Right ventricle myocardium inferior (tissue), 1 donor: ENCODE results near the gene PER1. TPM values are rescaled to one million over a fixed set of nuclear protein-coding genes. Genes with fewer than 3 reads are reported as not detected.

ENCODE experiments used
- ATAC-seq: fragments of 200-7000 bp; cut with Tn5 transposase; one replicate; pipeline ENCODE4 v1.9.1; 2020; ENCODE audit warnings: mild to moderate bottlenecking, moderate library complexity
- DNase-seq: peaks from one replicate; pipeline ENCODE4 v3.0.0; 2021; ENCODE audit errors: missing footprints
- intact Hi-C: fragments of 100-400 bp; cut with DNase I; formaldehyde crosslinking; loops from one replicate; pipeline ENCODE4 v1.11.0; 2022
- long read RNA-seq: library from polyadenylated mRNA; unstranded; transcript quantifications from one replicate; pipeline ENCODE4 v2.0.0, GENCODE V29; 2021
- total RNA-seq: library from RNA; stranded (reverse); fragmentation: NEBNext Ultra II Directional; extraction: Animal tissue kit (Norgen Biotek cat#: 25700); gene quantifications from one replicate; pipeline ENCODE4 v1.2.1, GENCODE V29; 2021
- donor health status: DM: no; HTN: yes; CAD: no; lungs with severe emphysema.

The PER1 gene
- total RNA-seq = 124 TPM
- long read RNA-seq, partial matches to known transcripts = 26 of 38 reads
- long read RNA-seq, other reads (novel, unspliced or antisense) = 11 of 38 reads

DNA sequence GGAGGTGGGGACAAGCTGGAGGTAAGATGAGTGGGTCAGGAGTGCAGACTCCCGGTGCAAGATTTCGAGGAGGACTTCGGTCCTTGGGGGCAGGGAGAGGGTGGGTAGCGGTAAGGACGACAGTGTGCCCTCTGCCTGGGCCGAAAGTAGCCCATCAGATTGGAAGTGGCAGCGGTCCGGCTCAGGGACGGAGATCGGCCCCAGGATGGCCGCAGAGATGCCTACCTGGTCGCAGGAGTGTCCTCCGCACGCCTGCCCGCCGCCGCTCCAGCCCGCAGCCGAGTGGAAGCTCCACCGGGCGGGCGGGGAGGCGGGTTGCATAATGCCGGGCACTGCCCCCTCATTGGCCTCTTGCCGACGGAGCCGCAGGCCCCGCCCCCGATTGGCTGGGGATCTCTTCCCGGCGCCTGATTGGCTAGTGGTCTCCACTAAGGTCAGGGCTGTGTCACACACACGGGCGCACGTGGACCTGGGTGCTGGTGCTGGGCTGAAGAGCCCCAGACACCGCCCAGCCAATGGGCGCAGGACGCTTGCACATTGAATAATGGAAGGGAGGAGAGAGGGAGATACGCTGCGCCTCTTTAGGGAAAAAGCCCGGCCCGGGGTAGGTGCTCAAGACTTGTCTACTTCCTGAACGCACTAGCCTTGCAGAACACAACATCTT lies at the start of gene PER1:
TSS of gene PER1 (minus strand) at position 293 of the 664 bp plus-strand sequence. CDS start 1,698 bp downstream, outside the sequence.
- ATAC-seq (peak; percentile 66), DNase-seq (peak; percentile 99)
- intact Hi-C loops = loop anchor here (5.0 to 10.0 kb wide), 2 partner anchors 297 to 670 kb away; partner anchors contain the start of genes CYB5D1, NAA38, POLR2A and SLC35G6

- DNase-seq = peak; percentile 82
- intact Hi-C loops = no loop called here
- ATAC-seq = peak; percentile 64
Measured at GRCh38 chr17:8192070-8192815, 40.0 kb upstream of the PER1 start.

DNA sequence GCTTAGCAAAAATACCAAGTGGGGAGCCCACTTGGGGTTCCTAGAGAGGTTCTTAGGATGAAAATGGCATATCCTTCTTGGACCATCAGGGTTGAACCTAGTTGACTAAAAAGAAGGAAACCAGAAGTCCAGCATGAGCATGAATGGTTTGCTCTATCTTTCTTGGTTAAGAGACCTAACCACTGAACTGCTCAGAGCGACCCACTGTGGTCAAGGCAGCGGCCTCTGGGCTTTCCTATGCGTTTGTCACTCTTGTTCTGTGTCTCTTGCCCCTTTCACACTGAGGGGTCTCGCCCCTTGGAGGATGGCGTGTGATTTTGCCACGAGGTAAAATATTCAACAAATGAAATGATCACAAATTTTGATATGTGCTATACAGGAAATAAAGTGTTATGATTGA lies 38.3 kb upstream of the PER1 start:
- no peak for ATAC-seq
- intact Hi-C loops = no loop called here
- DNase-seq = no peak

DNA sequence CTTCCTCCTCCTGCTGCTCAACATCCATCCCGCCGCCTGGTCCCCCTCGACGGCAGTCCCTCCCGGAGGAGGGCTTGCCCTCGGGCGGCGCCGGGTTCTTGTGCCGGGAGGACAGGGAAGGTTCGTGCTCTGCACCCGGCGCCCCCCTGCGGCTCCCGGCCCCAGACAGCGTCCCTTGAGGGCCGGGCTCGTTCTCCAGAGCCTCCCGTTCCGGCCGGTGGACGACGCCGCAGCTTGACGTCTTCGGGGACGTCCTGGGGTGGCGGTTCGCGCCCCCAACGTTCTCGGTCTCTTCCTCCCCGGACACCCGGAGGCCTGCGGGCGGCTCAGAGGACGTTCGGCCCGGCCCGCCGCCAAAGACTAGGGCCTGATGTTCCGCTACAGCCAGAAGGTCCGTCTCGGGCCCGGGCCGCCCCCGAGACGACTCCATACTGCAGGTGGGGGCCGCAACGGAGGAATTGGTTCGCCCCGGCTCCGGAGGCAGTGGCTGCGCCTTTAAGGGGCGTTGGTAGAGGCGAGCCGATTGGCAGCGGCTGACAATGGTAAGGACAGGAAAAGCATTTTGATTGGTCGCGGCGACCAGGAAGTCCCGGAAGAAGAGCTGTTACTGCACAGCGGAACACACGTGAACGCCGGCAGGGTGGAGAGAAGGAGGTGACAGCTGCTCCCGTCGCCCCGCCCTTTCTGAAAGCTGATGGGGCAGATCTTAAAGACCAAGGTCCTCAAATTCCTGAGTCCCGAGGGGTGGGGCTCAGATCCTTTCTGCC lies 37.7 kb upstream of the PER1 start, which contains the start of gene BORCS6:
TSS of gene BORCS6 (minus strand) at position 470 of the 767 bp plus-strand sequence. CDS start at position 430, 40 bp downstream.
- DNase-seq (peak; percentile 99), ATAC-seq (peak; percentile 76)
- intact Hi-C loops = loop anchor here (5.0 kb wide), 1 partner anchor 107 kb away; the partner anchor contains the start of gene SLC25A35

DNA sequence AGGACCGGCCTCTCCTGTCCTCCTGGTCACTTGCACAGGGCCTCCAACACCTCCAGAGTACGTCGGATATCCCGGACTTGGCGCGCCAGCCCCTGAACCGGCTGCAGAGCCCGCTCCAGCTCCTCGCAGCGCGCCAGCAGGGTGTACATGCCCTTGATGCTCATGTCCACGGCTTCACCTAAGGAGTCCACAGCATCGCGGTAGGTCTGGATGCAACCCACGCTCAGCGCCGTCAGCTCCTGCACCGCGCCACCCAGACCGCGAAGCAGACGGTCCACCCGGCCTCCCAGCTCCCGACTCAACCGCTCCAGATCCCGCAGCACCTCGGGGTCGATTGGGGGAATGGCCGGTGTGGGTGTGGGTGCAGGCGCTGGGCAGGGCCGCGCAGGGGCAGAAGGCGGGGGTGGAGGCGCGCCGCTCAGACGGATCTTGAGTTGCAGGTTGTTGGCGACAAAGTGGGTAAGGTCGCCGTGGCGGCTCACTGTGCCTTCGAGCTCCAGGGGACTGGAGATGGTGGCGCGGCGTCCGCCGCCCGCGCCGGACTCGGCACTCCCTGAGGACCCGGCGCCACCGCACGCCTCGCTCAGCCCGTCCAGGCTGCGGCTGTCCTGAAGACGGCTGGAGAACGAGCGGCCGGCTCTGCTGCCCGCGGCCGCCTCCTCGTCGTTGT lies 37.0 kb upstream of the PER1 start:
- DNase-seq (peak; percentile 71), ATAC-seq (no peak)
- intact Hi-C loops = loop anchor here (5.0 kb wide), 1 partner anchor 108 kb away; the partner anchor contains the start of gene SLC25A35

GRCh38 chr17:8188263-8188839 lies 36.1 kb upstream of the PER1 start:
- ATAC-seq (no peak), DNase-seq (no peak)
- intact Hi-C loops = loop anchor here (5.0 kb wide), 1 partner anchor 109 kb away; the partner anchor contains the start of gene SLC25A35

DNA sequence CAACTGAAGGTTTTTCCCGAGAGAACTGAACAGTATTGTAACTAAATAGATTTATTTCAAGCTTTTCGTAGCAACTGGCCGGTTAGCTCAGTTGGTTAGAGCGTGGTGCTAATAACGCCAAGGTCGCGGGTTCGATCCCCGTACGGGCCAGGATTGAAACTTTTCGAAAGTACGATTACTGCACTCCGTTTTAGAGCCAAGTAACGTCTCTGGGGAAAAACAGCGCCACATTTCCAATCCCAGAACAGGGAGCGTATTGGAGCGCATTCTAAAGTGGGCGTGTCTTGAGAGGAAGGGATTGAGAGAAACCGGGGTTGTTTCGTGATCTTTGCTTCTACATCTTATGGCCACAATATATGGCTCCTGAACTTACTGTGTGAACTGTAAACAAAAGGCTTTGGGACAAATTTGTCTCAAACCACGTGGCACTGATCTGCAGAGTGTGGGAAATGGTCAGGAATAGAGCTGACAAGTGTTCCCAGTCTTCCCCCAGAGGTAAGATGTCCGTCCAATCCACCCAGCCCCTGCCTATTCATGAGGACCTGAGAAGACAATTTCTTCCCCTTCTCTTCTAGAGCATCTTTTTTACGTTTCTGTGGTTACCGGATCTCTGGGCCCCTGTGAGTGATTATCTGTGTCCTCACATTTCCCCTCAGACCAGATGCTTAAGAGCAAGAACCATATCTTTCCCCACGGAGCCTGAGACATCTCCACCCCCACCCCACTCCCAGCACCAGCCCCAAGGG lies 35.5 kb upstream of the PER1 start:
- intact Hi-C loops = loop anchor here (1.0 to 5.0 kb wide), 4 partner anchors 23 to 110 kb away; partner anchors contain the start of gene SLC25A35
- ATAC-seq = peak; percentile 60
- peak; percentile 87 for DNase-seq

DNA sequence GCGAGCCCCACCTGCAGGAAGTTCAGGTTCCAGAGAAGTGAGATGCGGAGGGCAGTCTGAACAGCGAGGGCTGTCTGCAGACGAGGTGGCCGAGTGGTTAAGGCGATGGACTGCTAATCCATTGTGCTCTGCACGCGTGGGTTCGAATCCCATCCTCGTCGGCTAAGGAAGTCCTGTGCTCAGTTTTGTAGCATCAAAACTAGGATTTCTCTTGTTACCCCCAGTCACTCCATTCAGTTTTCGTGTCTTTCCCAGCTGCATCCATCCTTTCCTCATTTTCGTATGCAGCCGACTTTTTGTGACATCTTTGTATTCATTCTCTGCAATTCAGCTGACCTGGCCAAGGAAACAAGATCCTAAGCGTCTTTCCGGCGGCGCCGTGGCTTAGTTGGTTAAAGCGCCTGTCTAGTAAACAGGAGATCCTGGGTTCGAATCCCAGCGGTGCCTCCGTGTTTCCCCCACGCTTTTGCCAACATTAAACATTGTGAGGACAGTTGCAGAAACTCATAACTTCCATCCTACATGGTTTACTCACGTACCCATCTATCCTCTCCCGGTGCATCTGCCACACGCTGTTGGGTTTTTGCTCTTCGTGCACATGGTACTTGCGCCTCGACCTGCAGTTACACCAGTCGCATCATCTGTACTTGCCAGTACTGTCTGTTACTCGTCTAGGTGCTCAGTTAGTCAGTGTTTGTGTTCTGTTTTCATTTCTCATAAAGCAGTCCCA lies 34.7 kb upstream of the PER1 start:
- intact Hi-C loops = loop anchor here (1.0 to 5.0 kb wide), 6 partner anchors 22 to 110 kb away; partner anchors contain the start of genes CTC1 and SLC25A35
- peak; percentile 77 for ATAC-seq
- peak; percentile 93 for DNase-seq

GRCh38 chr17:8186446-8186786 lies 34.2 kb upstream of the PER1 start:
- ATAC-seq (no peak), DNase-seq (no peak)
- intact Hi-C loops = loop anchor here (1.0 to 5.0 kb wide), 5 partner anchors 22 to 111 kb away; partner anchors contain the start of genes CTC1 and SLC25A35

DNA sequence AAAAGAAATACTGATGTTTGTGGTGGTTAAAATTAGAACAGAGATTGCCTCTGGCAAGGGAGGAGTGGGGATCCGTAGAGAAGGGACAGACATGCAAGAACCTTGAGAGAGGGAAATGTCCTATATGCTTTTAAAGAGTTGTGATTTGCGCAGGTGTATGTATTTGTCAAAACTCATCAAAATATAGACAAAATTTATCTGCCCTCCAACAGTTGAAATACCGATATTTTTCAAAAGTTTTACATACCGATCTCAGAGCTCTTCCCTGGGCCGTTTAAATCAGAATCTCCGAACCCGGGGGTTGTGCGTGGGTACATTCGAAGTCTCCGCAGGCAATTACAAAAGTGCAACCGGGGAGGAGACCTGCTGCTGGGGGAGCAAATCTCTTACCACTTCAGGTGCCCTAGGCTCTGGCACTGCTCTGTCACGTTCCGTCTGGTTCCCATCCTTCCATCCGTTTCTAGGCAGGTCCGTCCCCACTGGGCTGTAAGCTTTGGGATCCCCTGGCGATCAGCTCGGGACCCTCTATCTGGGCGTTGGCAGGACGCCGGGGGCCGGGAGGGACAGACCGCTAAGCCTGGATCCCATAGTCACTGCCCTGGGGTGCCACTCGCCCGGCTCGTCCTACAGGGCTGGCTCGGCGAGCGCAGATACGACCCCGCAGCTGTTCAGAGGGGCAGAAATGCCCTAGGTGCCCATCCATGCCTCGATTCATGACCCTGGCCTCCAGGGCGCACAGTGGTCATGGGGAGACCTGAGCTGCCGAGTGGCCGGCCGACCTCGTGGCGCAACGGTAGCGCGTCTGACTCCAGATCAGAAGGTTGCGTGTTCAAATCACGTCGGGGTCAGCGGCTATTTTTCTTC lies 33.6 kb upstream of the PER1 start:
- intact Hi-C loops = loop anchor here (1.0 to 5.0 kb wide), 5 partner anchors 21 to 111 kb away; partner anchors contain the start of genes CTC1 and SLC25A35
- ATAC-seq = peak; percentile 39
- DNase-seq = peak; percentile 90

DNA sequence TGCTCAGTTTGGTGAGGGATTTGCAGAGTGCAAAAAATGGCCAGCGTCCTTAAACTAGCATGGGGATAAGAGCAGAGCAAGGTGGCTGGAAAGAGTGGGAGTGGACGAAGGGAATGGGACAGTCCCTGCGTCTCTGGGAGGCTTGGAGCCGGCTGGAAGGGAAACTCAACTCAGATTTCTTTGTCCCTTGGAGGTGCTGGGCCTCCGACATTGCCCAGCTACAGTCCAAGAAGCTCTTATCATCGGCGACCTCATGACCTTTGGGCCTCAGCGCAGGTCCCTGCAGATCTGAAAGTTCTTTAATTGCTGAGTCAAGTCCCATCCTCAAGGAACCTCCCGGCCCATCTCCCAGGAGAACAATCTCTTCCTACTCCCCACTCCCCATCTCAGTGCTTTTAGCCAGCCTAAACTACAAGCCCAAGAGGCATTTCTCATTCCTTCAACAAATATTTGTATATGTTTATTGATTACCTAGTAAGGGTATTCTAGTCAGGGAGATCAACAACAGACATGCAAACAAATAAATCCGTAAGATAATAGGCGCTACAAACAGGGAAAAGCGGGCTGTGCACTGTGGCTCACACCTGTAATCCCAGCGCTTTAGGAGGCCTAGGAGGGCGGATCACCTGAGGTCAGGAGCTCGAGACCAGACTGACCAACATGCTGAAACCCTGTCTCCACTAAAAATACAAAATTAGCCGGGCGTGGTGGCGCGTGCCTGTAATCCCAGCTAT lies 25.0 kb upstream of the PER1 start:
- DNase-seq (no peak), ATAC-seq (no peak)
- intact Hi-C loops = no loop called here

- intact Hi-C loops = no loop called here
- ATAC-seq (peak; percentile 72), DNase-seq (peak; percentile 95)
Measured at GRCh38 chr17:8176197-8176940, 24.2 kb upstream of the PER1 start, which contains the start of gene TMEM107. TSS of gene TMEM107 (minus strand) at chr17:8176380. CDS start at chr17:8176286, 94 bp downstream.

- peak; percentile 21 for ATAC-seq
- intact Hi-C loops = no loop called here
- DNase-seq = peak; percentile 68
Measured at GRCh38 chr17:8175795-8176196, 23.6 kb upstream of the PER1 start.

DNA sequence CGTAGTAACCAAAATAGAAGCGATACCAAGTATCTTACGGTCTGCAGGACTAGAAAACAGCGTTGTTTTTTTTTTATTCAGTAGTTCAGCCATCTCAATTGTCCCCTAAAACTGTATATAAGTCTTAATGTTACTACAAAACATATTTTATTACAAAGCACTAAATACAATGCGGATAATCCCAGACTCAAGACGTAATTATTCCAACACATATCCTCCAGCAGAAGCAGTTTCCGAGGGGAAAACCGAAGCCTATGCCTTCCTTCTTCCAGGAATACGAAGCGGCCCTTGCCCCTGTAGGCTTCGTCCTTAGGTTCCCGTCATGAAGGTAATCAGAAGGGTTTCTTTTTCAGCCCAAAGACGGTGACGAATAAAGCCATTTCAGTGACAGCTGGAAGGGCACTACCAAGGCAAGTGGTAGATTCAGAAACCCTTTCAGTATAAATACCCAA lies 21.7 kb upstream of the PER1 start:
- ATAC-seq (no peak), DNase-seq (no peak)
- intact Hi-C loops = no loop called here
